PC-9 (cell line): ENCODE results near the gene TEX53.

Experiments
- CTCF ChIP-seq: fragments of 200-600 bp; sonication (generic); conservative IDR thresholded peaks from 2 replicates; pipeline ENCODE4 v1.6.1; 2017; ENCODE audit warnings: mixed run types, antibody characterized with exemption, mild to moderate bottlenecking, moderate library complexity
- EZH2 ChIP-seq: fragments of 200-600 bp; sonication (generic); IDR thresholded peaks from 2 replicates; pipeline ENCODE4 v1.8.0; 2017; ENCODE audit warnings: antibody characterized with exemption, low read depth

GRCh38 chr9:114614373-114614772 lies 43.2 kb downstream of the TEX53 start:
- TF ChIP-seq CTCF = no peak
- TF ChIP-seq EZH2 = no peak
